CD4-positive, alpha-beta T cell (primary cell): ENCODE results near the gene PGAP1. TPM values are rescaled to one million over a fixed set of nuclear protein-coding genes. Genes with fewer than 3 reads are reported as not detected.

Source experiments
- ATAC-seq: fragments of 200-7000 bp; cut with Tn5 transposase; one replicate; pipeline ENCODE4 v1.10.0; 2022; ENCODE audit warnings: mild to moderate bottlenecking; ENCODE audit not compliant: poor library complexity
- CTCF ChIA-PET: fragments of 350-600 bp; sonication (Branson Sonifier 250); formaldehyde crosslinking; loops from one replicate; lab custom pipeline; 2021; ENCODE audit warnings: antibody characterized with exemption, inconsistent platforms; lab: Charles Lee
- POLR2A ChIA-PET: fragments of 350-600 bp; sonication (Branson Sonifier 250); formaldehyde crosslinking; loops from one replicate; lab custom pipeline; 2021; ENCODE audit warnings: antibody characterized with exemption, inconsistent platforms; lab: Charles Lee
- DNase-seq, 14 experiments: peaks; one replicate each; pipeline ENCODE4 v3.0.0-alpha.2; 2013 to 2020; ENCODE audit warnings: mixed read lengths in 2 of 14
- H3K27ac ChIP-seq, 2 donors: one replicate each; pipeline versions ENCODE4 v1.5.1 to v1.7.0; 2013; ENCODE audit warnings: low read length in 2 of 2, low read depth in 1 of 2, mild to moderate bottlenecking in 1 of 2
- H3K27me3 ChIP-seq, 2 experiments: 1 replicate in 1 of 2; 2 replicates in 1 of 2; pipeline versions ENCODE4 v1.6.1 to v1.7.0; 2013; ENCODE audit warnings: low read length in 2 of 2, control low read depth in 1 of 2, mild to moderate bottlenecking in 1 of 2, moderate library complexity in 1 of 2; ENCODE audit not compliant: insufficient read depth in 2 of 2, control insufficient read depth in 1 of 2
- H3K36me3 ChIP-seq: one replicate; pipeline ENCODE4 v1.6.1; 2013; ENCODE audit warnings: low read length, control low read depth; ENCODE audit not compliant: insufficient read depth
- H3K4me1 ChIP-seq: one replicate; pipeline ENCODE4 v1.6.1; 2013; ENCODE audit warnings: low read length, control low read depth; ENCODE audit not compliant: insufficient read depth
- H3K4me3 ChIP-seq: one replicate; pipeline ENCODE4 v1.5.1; 2013; ENCODE audit warnings: mild to moderate bottlenecking, low read length, moderate library complexity
- H3K9me3 ChIP-seq, 2 experiments: 1 replicate in 1 of 2; 2 replicates in 1 of 2; pipeline versions ENCODE4 v1.6.1 to v1.7.0; 2013; ENCODE audit warnings: low read length in 2 of 2, mild to moderate bottlenecking in 2 of 2, control low read depth in 1 of 2, moderate library complexity in 1 of 2; ENCODE audit not compliant: control insufficient read depth in 1 of 2, insufficient read depth in 1 of 2
- H3K27ac Mint-ChIP-seq: one replicate; pipeline ENCODE4 v1.8.0; 2020; ENCODE audit warnings: mixed read lengths
- H3K27me3 Mint-ChIP-seq: one replicate; pipeline ENCODE4 v1.8.0; 2021; ENCODE audit warnings: mixed read lengths
- H3K36me3 Mint-ChIP-seq: one replicate; pipeline ENCODE4 v1.8.0; 2021; ENCODE audit warnings: low read depth, mixed read lengths
- H3K4me1 Mint-ChIP-seq: one replicate; pipeline ENCODE4 v1.8.0; 2021; ENCODE audit warnings: low read depth, mixed read lengths
- H3K4me3 Mint-ChIP-seq: one replicate; pipeline ENCODE4 v1.8.0; 2020; ENCODE audit warnings: mild to moderate bottlenecking, mixed read lengths
- H3K9me3 Mint-ChIP-seq: one replicate; pipeline ENCODE4 v1.8.0; 2020; ENCODE audit warnings: mixed read lengths
- CTCF ChIP-seq: fragments of 200-600 bp; IDR thresholded peaks from one replicate; pipeline ENCODE4 v1.8.0; 2022; ENCODE audit warnings: antibody characterized with exemption, mild to moderate bottlenecking
- intact Hi-C, 2 experiments: fragments of 100-400 bp; cut with DNase I in 1 of 2; cut with micrococcal nuclease in 1 of 2; formaldehyde crosslinking; loops; one replicate each; pipeline versions ENCODE4 v1.15.1 to v1.9.0; 2023 to 2025; cut with DNase I, micrococcal nuclease
- total RNA-seq, 174 experiments: library from RNA in 2 of 174; stranded (reverse) in 2 of 174; gene quantifications; one replicate each; pipeline ENCODE4 v1.2.3 and lab custom pipeline; 2021 to 2026

Gene PGAP1
- total RNA-seq, 2 experiments from 2014 or later = 10.3 to 11.3 TPM

GRCh38 chr2:196967116-196967515, 40.6 kb upstream of the PGAP1 start:
- CTCF ChIA-PET = no interaction called here
- no peak for ATAC-seq

GRCh38 chr2:196966061-196966460, 39.6 kb upstream of the PGAP1 start:
- intact Hi-C loops = no loop called here
- H3K4me1 Mint-ChIP-seq = no peaks in the 10 kb centered on the region

More at GRCh38 chr2:196967116-196967515, 40.6 kb upstream of the PGAP1 start:
- Mint-ChIP-seq H3K9me3 (no peaks in the 10 kb centered on the region), H3K4me1 (no peaks in the 10 kb centered on the region), H3K27me3 (no peaks in the 10 kb centered on the region), H3K4me3 (no peak overlapping the region), H3K36me3 (no peaks in the 10 kb centered on the region), H3K27ac (no peak overlapping the region)
- intact Hi-C loops = no loop called here
- POLR2A ChIA-PET = no interaction called here
- H3K9me3 ChIP-seq = no peaks in the 10 kb centered on the region
- H3K36me3 ChIP-seq = no peaks in the 10 kb centered on the region
- H3K4me3 ChIP-seq = no peak overlapping the region
- no peak overlapping the region for H3K27ac ChIP-seq
- no peak for DNase-seq
- no peaks in the 10 kb centered on the region for H3K27me3 ChIP-seq
- no peaks in the 10 kb centered on the region for H3K4me1 ChIP-seq
- no peak for TF ChIP-seq CTCF

GRCh38 chr2:196965651-196966050, 39.1 kb upstream of the PGAP1 start:
- no peak for TF ChIP-seq CTCF
- Mint-ChIP-seq H3K36me3 (no peaks in the 10 kb centered on the region), H3K4me3 (no peak overlapping the region), H3K27me3 (no peaks in the 10 kb centered on the region), H3K9me3 (no peaks in the 10 kb centered on the region), H3K27ac (no peak overlapping the region), H3K4me1 (no peaks in the 10 kb centered on the region)
- H3K27ac ChIP-seq = no peak overlapping the region
- DNase-seq = no peak
- no peak overlapping the region for H3K4me3 ChIP-seq
- POLR2A ChIA-PET = no interaction called here
- no peaks in the 10 kb centered on the region for H3K27me3 ChIP-seq
- H3K36me3 ChIP-seq = no peaks in the 10 kb centered on the region
- H3K4me1 ChIP-seq = no peaks in the 10 kb centered on the region
- H3K9me3 ChIP-seq = no peaks in the 10 kb centered on the region
- intact Hi-C loops = no loop called here
- CTCF ChIA-PET = no interaction called here
- ATAC-seq = no peak

More at GRCh38 chr2:196966061-196966460, 39.6 kb upstream of the PGAP1 start:
- ATAC-seq = no peak
- no peaks in the 10 kb centered on the region for H3K36me3 Mint-ChIP-seq
- Histone ChIP-seq H3K9me3 (no peaks in the 10 kb centered on the region), H3K36me3 (no peaks in the 10 kb centered on the region), H3K27ac (no peak overlapping the region), H3K4me1 (no peaks in the 10 kb centered on the region), H3K4me3 (no peak overlapping the region), H3K27me3 (no peaks in the 10 kb centered on the region)
- no peaks in the 10 kb centered on the region for H3K9me3 Mint-ChIP-seq
- CTCF ChIA-PET = no interaction called here
- TF ChIP-seq CTCF = no peak
- DNase-seq = no peak
- H3K4me3 Mint-ChIP-seq = no peak overlapping the region
- H3K27ac Mint-ChIP-seq = no peak overlapping the region
- no peaks in the 10 kb centered on the region for H3K27me3 Mint-ChIP-seq
- POLR2A ChIA-PET = no interaction called here
